Esophagus squamous epithelium (tissue), 5 donors: ENCODE measurements around the gene MRPL43. TPM values are rescaled to one million over a fixed set of nuclear protein-coding genes. Genes with fewer than 3 reads are reported as not detected.
A peak's percentile ranks its signal among the peaks of the same experiment; 100 is the strongest.

ENCODE experiments used
- DNase-seq: peaks from one replicate; lab custom pipeline; 2025; lab: John Stamatoyannopoulos, UW
- H3K27ac ChIP-seq, 4 donors: fragments of 200-600 bp; sonication (generic); one replicate each; pipeline ENCODE4 v1.5.1; 2016 to 2019; ENCODE audit warnings: mild to moderate bottlenecking in 1 of 4
- H3K27me3 ChIP-seq, 4 donors: fragments of 200-600 bp; sonication (generic); 1 replicate in 3 of 4; 2 replicates in 1 of 4; pipeline versions ENCODE4 v1.5.1 to v1.6.0; 2017 to 2021; ENCODE audit warnings: antibody characterized with exemption in 1 of 4
- H3K36me3 ChIP-seq, 3 donors: fragments of 200-600 bp; sonication (generic); one replicate each; pipeline ENCODE4 v1.5.1; 2016 to 2019
- H3K4me1 ChIP-seq, 3 donors: fragments of 200-600 bp; sonication (generic); one replicate each; pipeline ENCODE4 v1.5.1; 2017 to 2019
- H3K4me3 ChIP-seq, 4 donors: fragments of 200-600 bp; sonication (generic); 1 replicate in 3 of 4; 2 replicates in 1 of 4; pipeline ENCODE4 v1.5.1; 2016 to 2019; ENCODE audit warnings: mild to moderate bottlenecking in 2 of 4, moderate library complexity in 1 of 4
- H3K9me3 ChIP-seq, 3 donors: fragments of 200-600 bp; sonication (generic); one replicate each; pipeline ENCODE4 v1.5.1; 2016 to 2019
- CTCF ChIP-seq, 6 experiments: fragments of 450-650 bp in 4 of 6; fragments of 200-600 bp in 2 of 6; sonication (generic) in 2 of 6; IDR thresholded peaks; one replicate each; pipeline ENCODE4 v1.5.1; 2016 to 2019; ENCODE audit warnings: antibody characterized with exemption in 6 of 6, mild to moderate bottlenecking in 4 of 6, moderate library complexity in 4 of 6
- POLR2A ChIP-seq, 4 donors: fragments of 450-650 bp; IDR thresholded peaks; one replicate each; pipeline ENCODE4 v1.6.1; 2017; ENCODE audit warnings: antibody characterized with exemption in 4 of 4, mild to moderate bottlenecking in 4 of 4, moderate library complexity in 3 of 4
- WGBS, 2 donors: methylation state at CpG; one replicate each; pipeline ENCODE4 v1.1.5; 2018; 5-methylcytosine and 5-hydroxymethylcytosine counted together
- intact Hi-C: fragments of 100-400 bp; cut with DNase I; formaldehyde crosslinking; loops from one replicate; pipeline ENCODE4 v1.15.0; 2022
- total RNA-seq, 4 donors: library from RNA; depleted of rRNA; stranded (reverse); fragments of >200 nt; gene quantifications; one replicate each; pipeline ENCODE4 v1.1.0, GENCODE V29; 2016
- donor health status: DM: yes; HTN: yes; CAD: no.

Gene MRPL43
- total RNA-seq, 4 donors from 2014 or later = 52.7 to 71.9 (median 60.7) TPM

- no peaks in the 10 kb centered on the region for H3K9me3 ChIP-seq
- WGBS, 2 donors = 0 to 3% methylated on average over 1 to 17 of the region's 83 CpGs
- H3K27ac ChIP-seq = peak overlapping the region; percentile 98 to 100 (median 100)
- intact Hi-C loops = no loop called here
- TF ChIP-seq POLR2A (IDR thresholded peaks at IDR 0.05) (peak in 2 of 4 donors; percentile 81 to 92), CTCF (IDR thresholded peaks at IDR 0.05) (peak; percentile 93 to 99 (median 98))
- peaks cover 9 to 19% (median 15%) of the 10 kb centered on the region in 3 donors for H3K36me3 ChIP-seq
- peaks cover 34 to 75% (median 36%) of the 10 kb centered on the region in 3 donors for H3K4me1 ChIP-seq
- peak overlapping the region; percentile 82 to 97 (median 96) for H3K4me3 ChIP-seq
- no peaks in the 10 kb centered on the region for H3K27me3 ChIP-seq
- DNase-seq = no peak
Observed at GRCh38 chr10:100998991-100999741, 11.9 kb upstream of the MRPL43 start.

GRCh38 chr10:100998183-100998990, 11.1 kb upstream of the MRPL43 start:
- intact Hi-C loops = no loop called here
- peak overlapping the region; percentile 98 to 100 (median 100) for H3K27ac ChIP-seq
- H3K4me1 ChIP-seq = peaks cover 34 to 67% (median 36%) of the 10 kb centered on the region in 3 donors
- no peaks in the 10 kb centered on the region for H3K9me3 ChIP-seq
- no peaks in the 10 kb centered on the region for H3K27me3 ChIP-seq
- WGBS, 2 donors = 0 to 3% methylated on average over 17 to 20 of the region's 25 CpGs
- H3K4me3 ChIP-seq = peak overlapping the region; percentile 82 to 97 (median 96)
- TF ChIP-seq CTCF (IDR thresholded peaks at IDR 0.05) (no peak), POLR2A (IDR thresholded peaks at IDR 0.05) (no peak)
- peaks cover under 1 to 19% (median 9%) of the 10 kb centered on the region in 3 donors for H3K36me3 ChIP-seq
- no peak for DNase-seq

GRCh38 chr10:100997360-100998182, 10.3 kb upstream of the MRPL43 start:
- H3K9me3 ChIP-seq = no peaks in the 10 kb centered on the region
- 0% methylated on average over 11 to 12 of the region's 66 CpGs for WGBS, 2 donors
- H3K4me3 ChIP-seq = peak overlapping the region; percentile 82 to 97 (median 96)
- no peaks in the 10 kb centered on the region for H3K27me3 ChIP-seq
- TF ChIP-seq POLR2A (IDR thresholded peaks at IDR 0.05) (peak in 2 of 4 donors; percentile 6 to 27), CTCF (IDR thresholded peaks at IDR 0.05) (peak; percentile 85 to 96 (median 87))
- peaks cover 33 to 59% (median 34%) of the 10 kb centered on the region in 3 donors for H3K4me1 ChIP-seq
- peak overlapping the region; percentile 98 to 100 (median 100) for H3K27ac ChIP-seq
- peaks cover 0 to 19% (median 8%) of the 10 kb centered on the region in 3 donors for H3K36me3 ChIP-seq
- intact Hi-C loops = no loop called here
- DNase-seq = no peak

- WGBS, 2 donors = 15 to 17% methylated on average over 1 to 4 of the region's 46 CpGs
- no peaks in the 10 kb centered on the region for H3K27me3 ChIP-seq
- no peaks in the 10 kb centered on the region for H3K9me3 ChIP-seq
- intact Hi-C loops = no loop called here
- peak overlapping the region; percentile 82 to 97 (median 96) for H3K4me3 ChIP-seq
- DNase-seq = no peak
- H3K27ac ChIP-seq = peak overlapping the region; percentile 98 to 100 (median 100)
- TF ChIP-seq POLR2A (IDR thresholded peaks at IDR 0.05) = no peak
- no peak for TF ChIP-seq CTCF (IDR thresholded peaks at IDR 0.05)
- peaks cover 0 to 24% (median 7%) of the 10 kb centered on the region in 3 donors for H3K36me3 ChIP-seq
- H3K4me1 ChIP-seq = peaks cover 26 to 52% (median 28%) of the 10 kb centered on the region in 3 donors
Observed at GRCh38 chr10:100996678-100997359, 9.5 kb upstream of the MRPL43 start.
